ENCODE results near the gene DDX24.

The DDX24 gene

GRCh38 chr14:94089479-94089878, 8.5 kb upstream of the DDX24 start:
- in situ Hi-C loops (cut with MboI; ENCODE audit: low sequenced_read_pairs, unreplicated experiment): no loop called here
- no peak for TF ChIP-seq CTCF (IDR thresholded peaks at IDR 0.05; ENCODE audit: borderline replicate concordance, control extremely low read depth, extremely low read depth, insufficient read depth, missing control alignments)
- DNase-seq (ENCODE audit: low spot score): no peak

- in situ Hi-C loops (cut with MboI; ENCODE audit: low sequenced_read_pairs, unreplicated experiment): no loop called here
- no peak for DNase-seq (ENCODE audit: low spot score)
- no peak for TF ChIP-seq CTCF (IDR thresholded peaks at IDR 0.05; ENCODE audit: borderline replicate concordance, control extremely low read depth, extremely low read depth, insufficient read depth, missing control alignments)
Observed at GRCh38 chr14:94088516-94088915, 7.5 kb upstream of the DDX24 start.

DNA sequence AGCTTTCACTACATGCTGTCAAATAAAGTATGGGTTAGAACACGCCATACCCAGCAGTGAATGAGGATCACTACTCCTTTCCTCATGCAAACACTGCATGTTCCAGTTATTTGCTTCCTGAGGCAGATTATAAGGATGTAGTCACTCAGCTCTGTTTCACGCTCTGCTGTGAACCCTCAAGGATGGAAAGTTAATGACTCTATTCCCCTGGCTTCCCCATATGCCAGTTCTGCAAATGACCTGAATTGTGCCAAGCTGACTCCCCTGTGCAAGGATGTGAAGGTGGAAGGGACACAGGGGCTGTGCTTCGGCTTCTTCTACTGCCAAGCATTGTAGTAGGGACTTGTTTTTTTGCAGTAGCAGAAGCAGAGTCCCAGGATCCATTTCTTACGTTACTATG, 6.9 kb upstream of the DDX24 start:
- no peak for TF ChIP-seq CTCF (IDR thresholded peaks at IDR 0.05; ENCODE audit: borderline replicate concordance, control extremely low read depth, extremely low read depth, insufficient read depth, missing control alignments)
- DNase-seq (ENCODE audit: low spot score): no peak
- in situ Hi-C loops (cut with MboI; ENCODE audit: low sequenced_read_pairs, unreplicated experiment): no loop called here

- in situ Hi-C loops (cut with MboI; ENCODE audit: low sequenced_read_pairs, unreplicated experiment): no loop called here
- TF ChIP-seq CTCF (IDR thresholded peaks at IDR 0.05; ENCODE audit: borderline replicate concordance, control extremely low read depth, extremely low read depth, insufficient read depth, missing control alignments): no peak
- DNase-seq (ENCODE audit: low spot score): no peak
Observed at GRCh38 chr14:94081386-94081820, 401 bp upstream of the DDX24 start.

DNA sequence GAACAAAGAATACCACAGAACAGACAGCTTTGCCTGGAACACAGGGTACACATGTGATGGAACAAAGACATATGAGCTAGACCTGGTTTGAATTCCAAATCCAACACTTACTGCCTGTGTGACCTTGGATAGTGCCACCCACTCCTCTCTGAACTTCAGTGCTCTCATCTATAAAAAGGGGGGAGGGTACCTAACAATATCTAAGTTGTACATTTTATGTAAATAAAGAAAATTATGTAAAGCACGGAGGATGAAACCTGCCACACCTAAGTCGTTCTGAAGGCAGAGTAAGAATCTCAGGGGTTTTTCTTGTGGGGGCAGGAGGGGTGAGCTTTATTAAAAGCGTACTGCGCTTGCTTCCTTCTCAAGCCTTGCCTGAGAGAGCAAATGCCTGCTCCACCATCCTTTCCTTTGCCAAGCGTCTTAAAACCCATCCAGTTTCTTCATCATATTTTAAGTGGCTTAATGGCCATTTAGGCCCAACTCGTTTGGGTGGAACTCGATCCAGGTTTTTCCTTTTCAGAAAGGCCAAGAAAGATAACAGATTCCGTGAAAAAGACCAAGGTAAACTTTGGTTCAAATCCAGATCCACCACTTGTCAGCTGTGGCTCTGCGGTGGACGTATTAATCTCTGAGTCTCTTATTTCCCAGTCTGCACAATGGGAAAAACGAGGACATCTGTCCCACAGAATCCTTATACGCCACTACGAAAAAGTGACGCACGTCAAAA, 946 bp downstream of the DDX24 start:
- in situ Hi-C loops (cut with MboI; ENCODE audit: low sequenced_read_pairs, unreplicated experiment): no loop called here

DNA sequence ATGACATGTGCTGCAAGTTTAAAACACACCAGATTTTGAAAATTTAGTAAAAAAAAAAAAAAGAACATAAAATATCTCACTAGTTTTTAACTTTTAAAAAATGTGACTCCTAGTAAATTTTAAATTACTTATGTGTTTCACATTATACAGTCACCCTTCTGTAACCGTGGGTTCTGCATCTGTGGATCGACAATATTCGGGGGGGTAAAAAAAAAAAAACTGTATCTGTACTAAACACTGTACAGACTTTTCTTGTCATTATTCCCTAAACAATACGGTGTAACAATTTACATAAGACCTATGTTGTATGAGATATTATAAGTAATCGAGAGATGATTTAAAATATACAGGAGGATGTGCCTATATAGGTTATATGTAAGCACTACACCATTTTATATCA, 3.2 kb downstream of the DDX24 start:
- in situ Hi-C loops (cut with MboI; ENCODE audit: low sequenced_read_pairs, unreplicated experiment): no loop called here
- no peak for DNase-seq (ENCODE audit: low spot score)
- no peak for TF ChIP-seq CTCF (IDR thresholded peaks at IDR 0.05; ENCODE audit: borderline replicate concordance, control extremely low read depth, extremely low read depth, insufficient read depth, missing control alignments)

More for the DNA sequence above, 946 bp downstream of the DDX24 start:
- no peak for DNase-seq (ENCODE audit: low spot score)
- no peak for TF ChIP-seq CTCF (IDR thresholded peaks at IDR 0.05; ENCODE audit: borderline replicate concordance, control extremely low read depth, extremely low read depth, insufficient read depth, missing control alignments)
